Renal cortical epithelial cell (primary cell): ENCODE results near the gene FBXO42. TPM values are rescaled to one million over a fixed set of nuclear protein-coding genes. Genes with fewer than 3 reads are reported as not detected.

ENCODE experiments used
- DNase-seq: peaks from one replicate; pipeline ENCODE4 v3.0.0-alpha.2; 2011; ENCODE audit warnings: low read depth
- total RNA-seq: library from RNA; depleted of rRNA; stranded (reverse); fragments of >200 nt; gene quantifications from 2 replicates; pipeline ENCODE4 v1.2.3, GENCODE V29; 2014

Gene FBXO42
- total RNA-seq, 1 donor from 2014 or later = 19.5 TPM

DNA sequence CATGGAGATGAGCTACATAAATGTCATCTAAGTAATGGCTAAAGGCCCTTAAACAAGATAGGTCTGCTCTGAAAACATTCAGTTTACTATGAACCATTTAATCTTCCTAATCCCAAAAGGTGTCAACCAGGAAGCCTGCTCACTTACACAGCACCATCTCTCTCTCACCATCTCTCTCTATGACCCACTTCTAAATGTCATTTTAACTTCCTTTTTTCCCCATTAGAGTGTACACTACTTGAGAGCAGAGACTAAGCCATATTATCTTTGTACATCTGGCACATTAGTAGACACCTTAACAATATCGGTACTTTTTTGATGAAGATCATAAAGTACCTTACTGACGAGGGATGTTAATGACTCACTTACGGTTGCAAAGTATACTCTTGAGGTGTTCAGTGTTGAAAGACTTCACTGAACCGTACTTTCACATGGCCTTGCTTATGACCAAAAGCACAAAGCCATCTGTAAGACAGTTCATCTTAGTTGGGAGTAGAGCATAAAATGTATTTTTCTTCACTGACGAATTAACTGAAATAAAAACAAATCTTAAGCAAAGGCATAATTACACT is 25.4 kb downstream of the FBXO42 start:
- peak; percentile 47 for DNase-seq

DNA sequence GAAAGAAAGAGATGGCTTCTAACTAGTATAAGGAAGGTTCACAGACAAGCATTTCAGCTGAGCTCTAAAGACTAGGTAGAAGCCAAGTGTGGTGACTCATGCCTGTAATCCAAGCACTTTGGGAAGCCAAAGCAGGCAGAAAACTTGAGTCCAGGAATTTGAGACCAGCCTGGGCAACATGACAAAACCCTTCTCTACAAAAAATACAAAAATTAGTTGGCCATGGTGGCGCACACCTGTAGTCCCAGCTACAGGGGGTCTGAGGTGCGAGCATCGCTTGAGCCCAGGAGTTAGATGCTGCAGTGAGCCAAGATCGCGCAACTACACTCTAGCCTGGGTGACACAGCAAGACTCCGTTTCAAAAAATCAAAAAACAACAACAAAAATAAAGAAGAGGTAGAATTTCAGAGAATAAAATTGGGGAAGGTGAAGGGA is 27.8 kb downstream of the FBXO42 start:
- peak; percentile 81 for DNase-seq

DNA sequence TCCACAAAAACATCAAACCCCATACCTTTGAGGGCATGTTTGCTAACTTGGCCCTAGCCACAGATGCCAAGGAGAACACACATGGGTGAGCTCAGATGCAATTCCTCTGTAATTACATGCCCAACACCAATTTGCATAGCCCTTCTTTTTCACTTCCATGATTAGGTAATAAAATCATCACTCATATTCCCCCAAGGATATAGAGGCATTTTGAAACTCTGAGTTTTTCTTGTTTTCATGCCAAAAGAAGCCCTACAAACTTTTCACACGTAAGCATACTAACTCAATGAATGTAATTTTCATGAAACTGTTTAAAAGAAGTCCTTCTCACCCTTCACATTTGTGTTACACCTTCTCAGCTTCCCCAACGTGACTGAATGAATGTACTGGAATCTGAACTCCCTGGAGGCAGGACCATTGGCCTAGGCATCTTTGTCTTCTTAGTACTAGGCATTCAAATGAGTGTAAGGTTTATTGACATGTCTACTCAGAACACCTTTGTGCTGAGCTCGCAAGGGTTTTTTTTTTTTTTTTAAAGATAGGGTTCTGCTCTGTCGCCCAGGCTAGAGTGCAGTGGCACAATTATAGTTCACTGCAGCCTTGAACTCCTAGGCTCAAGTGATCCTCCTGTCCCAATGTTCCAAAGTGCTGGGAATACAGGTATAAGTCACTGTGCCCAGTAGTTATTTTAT is 31.0 kb downstream of the FBXO42 start:
- DNase-seq = peak; percentile 24

DNA sequence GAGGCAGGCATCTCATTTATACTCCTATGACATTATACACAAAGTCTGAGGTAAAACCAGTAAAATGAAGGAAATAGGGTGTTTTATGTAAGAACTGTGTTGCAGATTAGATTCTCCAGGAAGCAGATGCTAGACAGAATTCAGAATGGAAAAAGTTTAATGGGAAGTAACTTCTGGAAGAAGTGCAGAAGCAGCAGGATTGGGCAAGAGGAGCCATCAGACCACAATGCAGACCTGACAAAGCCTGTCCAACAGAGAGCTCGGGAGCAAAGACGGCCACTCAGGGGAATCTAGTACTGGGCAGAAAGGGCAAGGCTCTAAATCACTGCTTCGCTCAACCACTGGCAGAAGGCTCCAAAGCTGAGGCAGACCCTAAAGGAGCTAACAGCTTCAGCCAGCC is 33.7 kb downstream of the FBXO42 start:
- peak; percentile 45 for DNase-seq

DNA sequence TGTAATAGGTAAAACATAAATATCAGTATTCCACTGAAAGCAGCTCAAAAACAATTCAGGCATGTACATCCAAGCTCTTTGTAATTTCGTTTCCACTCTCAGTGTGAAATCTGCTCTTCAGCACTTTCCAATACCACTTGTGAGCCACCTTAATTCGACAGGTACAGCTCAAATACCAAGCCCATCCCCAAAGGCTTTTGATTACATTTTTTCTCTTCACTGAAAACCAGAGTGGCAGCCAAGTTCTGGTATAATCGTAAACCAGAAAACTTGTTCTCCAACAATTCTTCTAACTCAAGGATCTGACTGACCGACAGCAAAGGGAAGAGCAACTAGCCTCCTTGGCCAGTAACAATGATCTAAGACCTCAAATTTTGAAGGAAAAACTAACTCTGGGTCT is 36.8 kb downstream of the FBXO42 start:
- no peak for DNase-seq

DNA sequence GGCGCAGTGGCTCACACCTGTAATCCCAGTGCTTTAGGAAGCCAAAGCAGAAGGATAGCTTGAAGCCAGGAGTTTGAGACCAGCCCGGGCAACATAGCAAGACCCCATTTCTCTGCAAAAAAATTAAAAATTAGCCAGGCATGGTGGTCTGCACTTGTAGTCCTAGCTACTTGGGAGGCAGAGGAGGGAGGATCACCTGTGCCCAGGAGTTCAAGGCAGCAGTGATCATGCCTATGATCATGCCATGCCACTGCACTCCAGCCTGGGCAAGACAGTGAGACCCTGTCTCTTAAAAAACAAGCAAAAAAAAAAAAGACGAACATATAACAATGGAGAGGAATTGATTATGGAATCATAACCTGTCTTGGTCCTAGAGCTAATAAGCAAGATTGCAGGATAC is 45.1 kb downstream of the FBXO42 start:
- DNase-seq = no peak

DNA sequence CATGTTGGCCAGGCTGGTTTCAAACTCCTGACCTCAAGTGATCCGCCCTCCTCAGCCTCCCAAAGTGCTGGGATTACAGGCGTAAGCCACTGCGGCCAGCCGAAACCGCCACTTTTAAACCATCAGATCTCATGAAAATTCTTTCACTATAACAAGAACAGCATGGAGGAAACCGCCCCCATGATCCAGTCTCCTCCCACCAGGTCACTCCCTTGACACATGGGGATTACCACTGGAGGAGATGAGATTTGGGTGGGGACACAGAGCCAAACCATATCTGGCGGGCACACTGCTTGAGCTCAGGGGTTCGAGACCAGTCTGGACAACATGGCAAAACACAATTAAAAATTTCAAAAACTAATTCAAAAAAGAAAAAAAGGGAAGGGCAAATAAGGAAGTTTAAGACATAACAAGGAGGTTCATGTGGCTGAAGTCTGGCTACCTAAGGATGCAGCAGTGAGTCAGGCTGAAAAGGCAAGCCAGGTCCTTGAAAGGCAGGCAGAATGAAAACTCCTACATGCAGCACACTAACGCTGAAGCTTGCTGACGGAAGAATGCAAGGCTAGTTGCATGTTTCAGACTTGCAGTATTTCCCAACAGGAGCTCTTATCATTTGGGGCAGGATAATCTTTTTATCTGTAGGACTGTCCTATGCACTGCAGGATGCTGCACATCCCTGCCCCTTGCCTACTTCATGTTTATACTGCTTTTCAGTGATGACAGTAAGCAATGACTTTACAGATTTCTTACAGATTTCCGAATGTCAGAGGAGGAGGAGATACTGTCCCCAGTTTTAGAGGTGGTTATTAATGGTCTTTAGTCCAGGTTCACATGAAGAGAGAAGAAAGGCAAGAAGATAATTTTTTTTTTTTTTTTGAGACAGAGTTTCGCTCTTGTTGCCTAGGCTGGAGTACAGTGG is 49.3 kb downstream of the FBXO42 start:
- no peak for DNase-seq

DNA sequence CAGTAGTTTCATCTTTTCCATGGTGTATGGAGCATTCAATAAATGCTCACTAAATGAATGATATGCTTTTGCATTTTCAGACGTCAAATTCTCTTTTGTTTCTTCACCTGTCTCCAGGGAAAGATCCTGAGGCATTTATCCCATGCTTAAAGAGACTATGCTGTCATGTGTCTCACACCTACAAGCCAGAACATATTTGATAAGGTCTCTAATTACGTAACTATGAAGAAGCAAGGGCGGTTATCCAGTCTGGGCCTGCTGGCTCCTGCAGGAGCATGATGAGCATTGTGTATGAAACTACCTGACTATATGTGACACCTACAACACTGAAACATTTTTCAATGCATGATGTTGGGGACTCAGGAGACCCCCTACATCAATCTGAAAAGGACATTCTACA is 51.8 kb downstream of the FBXO42 start:
- no peak for DNase-seq

DNA sequence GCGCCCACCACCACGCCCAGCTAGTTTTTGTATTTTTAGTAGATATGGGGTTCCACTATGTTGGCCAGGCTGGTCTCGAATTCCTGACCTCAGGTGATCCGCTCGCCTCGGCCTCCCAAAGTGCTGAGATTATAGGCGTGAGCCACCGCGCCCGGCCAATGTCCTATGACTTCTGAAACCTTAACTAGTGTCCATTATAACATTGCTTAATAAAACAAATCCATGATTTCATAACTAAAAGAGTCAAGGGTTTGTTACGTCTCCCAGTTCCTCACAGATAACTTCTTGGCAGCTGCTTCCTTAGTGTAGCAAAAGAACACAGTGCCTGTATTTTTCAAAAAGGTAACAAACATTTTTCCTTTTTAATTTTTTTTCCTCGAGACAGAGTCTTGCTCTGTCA is 53.6 kb downstream of the FBXO42 start:
- DNase-seq = no peak

DNA sequence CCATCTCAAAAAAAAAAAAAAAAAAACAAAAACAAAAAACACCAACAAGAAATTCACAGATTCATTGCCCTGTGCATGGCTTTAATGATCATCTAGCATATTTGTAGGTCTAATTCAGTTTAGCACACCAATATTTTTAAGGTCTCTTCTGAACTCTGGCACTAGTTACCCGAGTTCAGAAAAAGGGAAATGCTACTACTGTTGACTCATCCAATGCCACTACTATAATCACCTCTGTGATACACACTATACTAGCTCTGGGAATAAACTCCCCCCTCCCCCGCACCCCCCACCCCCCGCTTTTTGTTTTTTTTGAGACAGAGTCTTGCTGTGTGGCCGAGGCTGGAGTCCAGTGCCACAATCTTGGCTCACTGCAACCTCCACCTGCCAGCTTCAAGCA is 55.6 kb downstream of the FBXO42 start:
- DNase-seq = no peak

DNA sequence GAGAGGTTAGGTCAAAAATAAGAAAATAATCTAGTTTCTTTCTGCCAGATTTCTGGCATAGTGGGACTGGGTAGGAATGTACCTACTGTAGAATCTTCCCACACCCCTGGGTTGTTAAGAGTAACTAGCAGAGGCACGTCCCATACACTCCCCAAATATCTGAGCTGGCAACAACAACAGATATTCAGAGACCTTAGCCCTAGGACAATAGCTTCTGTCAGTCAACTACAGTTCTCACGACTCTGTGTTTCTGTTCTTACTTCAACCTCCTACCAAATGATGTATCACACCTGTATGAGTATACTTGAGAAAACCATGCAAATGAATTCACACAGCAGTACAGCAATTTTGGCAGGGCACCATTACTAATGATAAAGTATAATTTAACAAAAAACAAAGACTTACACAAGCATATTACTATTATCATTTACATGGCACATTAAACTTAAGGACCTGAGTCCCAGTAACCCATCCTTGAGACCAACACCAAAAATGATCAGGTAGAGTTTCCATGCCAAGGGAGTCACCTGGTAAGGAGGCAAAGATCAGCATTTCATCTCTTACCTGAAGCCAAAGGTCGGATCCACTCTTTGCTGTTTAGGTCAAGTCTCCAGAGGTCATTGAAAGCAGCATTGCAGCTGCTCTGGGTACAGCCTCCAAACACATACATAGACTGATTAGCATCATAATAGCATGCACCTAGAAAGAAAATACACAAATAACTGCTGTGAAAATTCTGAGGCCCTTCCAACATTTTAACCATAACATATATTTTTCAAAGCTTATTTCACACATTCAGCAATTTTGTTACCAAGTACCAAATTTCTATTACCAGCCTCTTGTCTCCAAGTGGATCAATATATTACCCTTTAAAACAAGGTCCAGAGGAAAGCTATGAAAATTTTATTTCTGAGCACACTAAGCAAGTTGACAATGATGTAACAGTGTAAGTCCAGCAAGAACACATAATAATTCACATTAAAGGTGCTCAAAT is 57.8 kb downstream of the FBXO42 start:
- DNase-seq = no peak

DNA sequence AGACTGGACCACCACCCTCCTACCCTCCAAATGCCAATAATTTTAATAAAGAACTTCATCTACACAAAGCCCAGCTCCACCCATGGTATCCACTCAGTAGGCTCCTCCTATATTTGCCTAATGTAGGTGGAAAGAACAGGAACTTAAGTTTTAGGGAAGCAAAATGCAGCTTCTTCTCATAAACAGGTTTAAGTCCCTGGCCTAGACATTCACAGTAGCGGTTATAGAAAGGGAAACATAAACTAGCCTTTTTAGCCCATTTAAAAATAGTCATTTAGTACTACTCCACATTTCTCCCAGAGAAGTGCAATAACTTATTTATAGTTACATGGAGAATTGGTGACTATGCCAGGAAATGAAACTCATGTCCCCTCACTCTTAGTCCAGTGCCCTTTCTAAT is 58.7 kb downstream of the FBXO42 start:
- no peak for DNase-seq

DNA sequence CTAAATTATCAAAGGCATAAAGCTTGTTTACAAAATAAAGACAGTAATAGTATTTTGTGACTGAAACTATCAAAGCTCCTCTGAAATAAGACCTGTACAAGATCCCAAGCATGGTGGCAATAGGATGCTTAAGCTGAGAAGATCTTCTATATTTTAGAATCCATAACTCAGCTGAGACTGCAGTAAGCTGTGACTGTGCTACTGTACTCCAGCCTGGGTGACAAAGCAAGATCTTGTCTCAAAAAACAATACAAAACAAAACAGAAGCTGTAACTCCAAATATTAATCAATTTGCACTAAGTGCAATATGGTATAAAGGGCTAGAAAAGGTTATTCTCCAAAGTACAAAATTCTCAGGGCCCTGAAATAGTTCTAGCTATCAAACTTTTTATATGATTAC is 59.5 kb downstream of the FBXO42 start:
- DNase-seq = no peak

DNA sequence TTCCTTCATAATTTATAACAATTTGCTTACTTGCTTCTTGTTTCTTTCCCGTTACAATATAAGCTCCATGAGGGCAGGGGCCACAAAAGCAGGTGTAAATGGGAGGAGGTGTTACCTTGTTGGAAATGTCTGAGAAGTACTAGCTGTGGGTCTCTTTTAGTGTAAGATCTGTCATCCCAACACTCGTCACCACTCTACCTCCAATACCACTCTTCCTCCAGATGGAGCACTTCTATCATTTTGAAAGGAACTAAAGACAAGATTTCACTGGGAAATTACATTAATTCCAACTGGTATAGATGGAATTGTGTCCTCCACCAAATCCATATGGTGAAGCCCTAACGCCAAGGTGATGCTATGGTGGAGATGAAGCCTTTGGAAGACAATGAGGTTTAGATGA is 62.3 kb downstream of the FBXO42 start:
- no peak for DNase-seq

DNA sequence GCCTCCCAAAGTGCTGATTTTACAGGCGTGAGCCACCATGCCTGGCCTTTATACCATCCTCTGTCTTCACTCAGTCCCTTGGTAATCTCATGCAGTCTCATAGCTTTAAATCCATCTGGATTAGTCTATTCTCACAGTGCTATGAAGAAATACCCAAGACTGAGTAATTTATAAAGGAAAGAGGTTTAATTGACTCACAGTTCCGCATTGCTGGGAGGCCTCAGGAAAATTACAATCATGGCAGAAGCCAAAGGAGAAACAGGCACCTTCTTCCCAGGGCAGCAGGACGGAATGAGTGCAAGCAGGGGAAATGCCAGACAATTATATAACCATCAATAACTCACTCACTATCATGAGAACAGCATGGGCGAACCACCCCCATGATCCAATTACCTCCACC is 66.2 kb downstream of the FBXO42 start:
- no peak for DNase-seq

DNA sequence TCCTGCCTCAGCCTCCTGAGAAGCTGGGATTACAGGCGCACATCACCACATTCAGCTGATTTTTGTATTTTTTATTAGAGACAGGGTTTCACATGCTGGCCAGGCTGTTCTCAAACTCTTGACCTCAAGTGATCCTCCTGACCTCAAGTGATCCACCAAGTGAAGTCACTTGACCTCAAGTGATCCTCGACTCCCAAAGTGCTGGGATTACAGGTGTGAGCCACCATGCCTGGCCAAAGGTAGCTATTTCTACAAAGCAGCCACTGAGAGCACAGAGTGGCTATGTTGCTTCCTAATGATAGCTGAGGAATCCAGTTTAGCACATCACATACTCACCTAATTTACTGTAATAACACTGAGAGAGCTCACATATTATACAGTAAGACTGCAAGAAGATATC is 70.5 kb downstream of the FBXO42 start:
- DNase-seq = no peak

DNA sequence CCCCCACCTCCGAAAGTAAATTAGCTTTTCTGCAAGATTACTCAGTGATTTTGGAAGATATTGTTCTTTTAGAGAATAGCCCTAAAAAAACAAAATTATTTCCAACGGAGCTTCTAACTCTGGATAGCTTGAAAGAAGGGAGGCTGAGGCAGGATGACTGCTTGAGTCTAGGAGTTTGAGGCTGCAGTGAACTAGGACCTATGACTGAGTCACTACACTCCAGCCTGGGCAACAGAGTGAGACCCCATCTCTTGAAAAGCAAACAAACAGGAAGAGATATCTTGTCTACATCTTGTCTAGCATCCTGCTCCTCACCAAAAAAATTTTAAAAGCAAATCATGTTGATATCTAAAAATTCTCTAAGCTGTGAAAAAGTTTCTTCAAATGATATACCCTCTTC is 73.1 kb downstream of the FBXO42 start:
- DNase-seq = no peak

DNA sequence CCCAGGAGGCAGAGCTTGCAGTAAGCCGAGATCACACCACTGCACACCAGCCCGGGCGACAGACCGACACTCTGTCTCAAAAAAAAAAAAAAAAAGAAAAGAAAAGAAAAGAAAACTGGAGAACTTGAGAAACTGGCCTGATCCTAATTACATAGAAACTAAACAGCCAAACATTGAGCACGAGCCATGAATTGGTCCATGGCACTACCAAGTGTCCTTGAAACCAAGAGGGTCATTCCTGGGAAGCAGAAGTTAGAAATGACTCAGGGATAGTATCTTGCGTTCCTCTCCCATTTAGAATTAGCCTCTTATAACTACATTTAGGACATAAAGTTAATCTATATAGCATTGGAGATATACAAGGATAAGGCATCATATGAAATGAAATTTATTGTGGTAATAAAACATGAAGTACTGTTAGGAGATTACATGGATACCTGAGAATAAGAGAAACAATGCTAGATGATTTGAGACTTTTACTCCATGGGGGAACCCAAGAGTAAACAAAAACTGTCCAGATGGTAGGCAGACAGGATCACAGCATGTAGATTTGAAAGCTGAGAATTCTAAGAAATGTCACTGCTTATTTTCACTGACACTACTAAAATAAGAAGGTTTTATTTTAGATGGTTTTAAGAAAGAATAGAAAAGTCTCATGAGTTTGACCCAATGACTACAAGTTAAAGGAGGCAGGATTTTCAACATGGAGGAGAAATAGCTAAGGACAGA is 75.8 kb downstream of the FBXO42 start:
- no peak for DNase-seq

DNA sequence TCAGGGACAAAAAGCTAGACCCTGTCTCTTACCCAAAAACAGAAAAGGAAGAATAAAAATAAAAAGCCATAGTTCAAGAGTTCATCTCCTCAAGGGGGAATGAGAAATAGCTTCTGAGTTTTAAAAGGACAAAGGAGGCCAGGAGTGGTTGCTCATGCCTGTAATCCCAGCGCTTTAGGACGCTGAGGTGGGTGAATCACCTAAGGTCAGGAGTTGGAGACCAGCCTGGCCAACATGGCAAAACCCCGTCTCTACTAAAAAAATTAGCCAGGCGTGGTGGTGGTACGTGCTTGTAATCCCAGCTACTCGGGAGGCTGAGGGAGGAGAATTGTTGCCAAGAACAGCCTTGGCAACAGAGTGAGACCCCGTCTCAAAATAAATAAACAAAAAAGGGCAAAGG is 76.7 kb downstream of the FBXO42 start:
- peak; percentile 15 for DNase-seq

DNA sequence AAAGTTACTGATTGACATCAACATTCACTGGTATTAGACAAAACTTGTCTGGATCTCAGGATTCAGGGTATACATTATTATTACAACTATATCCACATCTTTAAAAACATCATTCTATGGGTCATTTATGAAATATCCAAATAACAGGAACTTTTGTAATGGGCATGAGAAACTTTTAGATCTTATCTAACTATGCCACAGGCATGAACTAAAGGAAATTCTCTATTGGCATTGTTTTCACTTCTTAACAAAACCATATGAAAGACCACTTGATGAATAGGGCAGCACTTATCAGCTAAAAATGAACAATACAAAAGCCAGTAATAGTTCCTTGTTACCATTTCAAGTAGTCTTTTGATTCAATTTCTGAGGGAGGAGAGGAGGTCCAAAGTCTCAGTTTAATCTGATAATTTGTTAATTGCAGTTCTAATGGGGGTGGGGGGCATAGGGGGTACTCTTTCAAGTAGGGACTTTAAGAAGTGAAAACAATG is 84.5 kb downstream of the FBXO42 start:
- DNase-seq = no peak
